HepG2 (cell line): ENCODE measurements around the gene GREM1. TPM values are rescaled to one million over a fixed set of nuclear protein-coding genes. Genes with fewer than 3 reads are reported as not detected.

Experiments
- ARID4A ChIP-seq: sonication (generic); formaldehyde crosslinking; IDR thresholded peaks from 2 replicates; pipeline ENCODE4 v1.5.0; 2020; ENCODE audit warnings: mild to moderate bottlenecking, missing genetic modification reagents, borderline replicate concordance
- ARID5B ChIP-seq: IDR thresholded peaks from 2 replicates; pipeline ENCODE4 v1.4.0; 2020; ENCODE audit warnings: mild to moderate bottlenecking, missing genetic modification reagents
- CREB1 ChIP-seq, 2 experiments: fragments of 450-650 bp in 1 of 2; IDR thresholded peaks; 2 replicates each; pipeline ENCODE4 v1.6.1; 2016 to 2017; ENCODE audit warnings: control low read depth in 1 of 2, mild to moderate bottlenecking in 1 of 2, missing compliant biosample characterization in 1 of 2, missing genetic modification characterization in 1 of 2
- EZH2 ChIP-seq: conservative IDR thresholded peaks from 2 replicates; pipeline ENCODE4 v1.6.1; 2012; ENCODE audit warnings: mild to moderate bottlenecking, low read depth, low read length, moderate library complexity
- MEF2D ChIP-seq: sonication (generic); formaldehyde crosslinking; IDR thresholded peaks from 2 replicates; pipeline ENCODE4 v1.5.1; 2020; ENCODE audit warnings: mild to moderate bottlenecking, missing genetic modification reagents
- NFIC ChIP-seq: IDR thresholded peaks from 2 replicates; pipeline ENCODE4 v1.6.1; 2012; ENCODE audit warnings: mild to moderate bottlenecking, low read length, inconsistent platforms
- NFKBIZ ChIP-seq: IDR thresholded peaks from 2 replicates; pipeline ENCODE4 v1.6.1; 2018; ENCODE audit warnings: missing genetic modification reagents, missing compliant biosample characterization
- PRDM4 ChIP-seq: sonication (generic); formaldehyde crosslinking; IDR thresholded peaks from 2 replicates; pipeline ENCODE4 v1.9.0; 2021; ENCODE audit warnings: missing genetic modification reagents, borderline replicate concordance
- SNAI1 ChIP-seq: sonication (generic); formaldehyde crosslinking; IDR thresholded peaks from 2 replicates; pipeline ENCODE4 v1.5.0; 2020; ENCODE audit warnings: mild to moderate bottlenecking, missing genetic modification reagents, borderline replicate concordance
- TFDP1 ChIP-seq: IDR thresholded peaks from 2 replicates; pipeline ENCODE4 v1.6.1; 2016; ENCODE audit warnings: missing compliant biosample characterization, missing genetic modification reagents, borderline replicate concordance
- ZBTB14 ChIP-seq: sonication (generic); formaldehyde crosslinking; IDR thresholded peaks from 2 replicates; pipeline ENCODE4 v1.4.0; 2020; ENCODE audit warnings: missing genetic modification reagents
- ZNF337 ChIP-seq: sonication (generic); formaldehyde crosslinking; IDR thresholded peaks from 2 replicates; pipeline ENCODE4 v1.5.1; 2020; ENCODE audit warnings: missing genetic modification reagents, low read depth, mild to moderate bottlenecking, borderline replicate concordance
- ZNF572 ChIP-seq: sonication (generic); formaldehyde crosslinking; IDR thresholded peaks from 2 replicates; pipeline ENCODE4 v1.5.1; 2020; ENCODE audit warnings: mild to moderate bottlenecking, missing genetic modification reagents
- polyA plus RNA-seq, 8 experiments: library from polyadenylated mRNA; depleted of rRNA in 3 of 8; stranded (reverse) in 7 of 8; unstranded in 1 of 8; fragments of >200 nt; fragmentation: Illumina TruSeq in 4 of 8; extraction: Trizol in 4 of 8; gene quantifications; 2 replicates each; pipeline versions ENCODE4 v1.2.1 to v1.2.3, GENCODE V29; 2011 to 2016; ENCODE audit warnings: low read depth in 4 of 8, missing spikeins in 1 of 8, mixed read lengths in 1 of 8; ENCODE audit not compliant: insufficient read depth in 1 of 8
- total RNA-seq, 5 experiments: library from RNA; depleted of rRNA; stranded (reverse); fragments of >200 nt; fragmentation: Illumina TruSeq; extraction: Trizol; gene quantifications; 2 replicates each; pipeline ENCODE4 v1.2.3, GENCODE V29; 2016; ENCODE audit warnings: low read depth in 1 of 5

GREM1 gene
- total and polyA plus RNA-seq, 2 of the 13 experiments (the other 11 are each of a cell fraction or from before 2014, with no cell fraction given): 0.02 to 0.08 TPM

DNA sequence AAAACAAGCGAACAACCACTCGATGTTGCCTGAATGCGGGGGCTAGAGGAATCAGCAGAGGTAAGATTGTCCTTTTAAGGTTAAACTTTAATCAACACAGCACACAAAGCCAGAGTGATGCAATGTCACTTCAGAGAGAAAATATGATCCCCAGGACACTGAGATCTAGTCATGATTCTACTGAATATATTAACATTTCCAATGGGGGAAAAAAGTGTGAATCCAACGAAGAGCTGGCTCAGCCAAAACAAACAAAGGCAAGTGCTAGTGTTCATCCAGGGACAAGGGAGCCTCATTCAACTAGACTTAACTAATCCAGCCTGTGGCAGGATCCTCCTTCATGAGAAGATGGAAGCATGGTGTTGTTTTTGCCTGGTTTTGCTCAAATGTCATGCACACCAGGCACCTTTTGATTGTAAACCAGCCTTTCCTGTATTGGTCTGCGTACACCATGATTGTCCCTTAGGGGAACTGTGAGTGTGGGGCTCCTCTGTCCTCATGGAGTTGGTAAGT, 40.5 kb upstream of the GREM1 start (continued):
- peak; percentile 60; the same call in 1 of the 2 replicates for TF ChIP-seq NFIC
- no peak for TF ChIP-seq PRDM4 (CRISPR knock-in tag)
- peak; percentile 35; the same call in 1 of the 2 replicates for TF ChIP-seq ARID4A
- TF ChIP-seq CREB1 (IDR thresholded peaks at IDR 0.05): no peak
- peak; percentile 53; the same call in 1 of the 2 replicates for TF ChIP-seq CREB1 (CRISPR knock-in tag; IDR thresholded peaks at IDR 0.05)
- TF ChIP-seq NFKBIZ (CRISPR knock-in tag): no peak
- no peak for TF ChIP-seq ZNF572 (CRISPR knock-in tag)
- TF ChIP-seq ARID5B (CRISPR knock-in tag): peak; percentile 86
- peak; percentile 13; the same call in 1 of the 2 replicates for TF ChIP-seq TFDP1
- no peak for TF ChIP-seq ZBTB14
- no peak for TF ChIP-seq SNAI1
- TF ChIP-seq MEF2D: no peak
- no peak for TF ChIP-seq ZNF337 (CRISPR knock-in tag)
- no peak for TF ChIP-seq EZH2
